Fibroblast of pulmonary artery (primary cell): ENCODE results near the gene SDHAF3.

Experiments
- DNase-seq: peaks from one replicate; pipeline ENCODE4 v3.0.0-alpha.2; 2010; ENCODE audit warnings: low read depth
- H3K4me3 ChIP-seq: replicated peaks from 2 replicates; pipeline ENCODE4 v1.5.1; 2011; ENCODE audit warnings: low read depth, mild to moderate bottlenecking, control low read depth, low read length, moderate library complexity
- TF ChIP-seq, protein P1 (sequence below): IDR thresholded peaks from 2 replicates; pipeline ENCODE4 v1.5.1; 2011; ENCODE audit warnings: mild to moderate bottlenecking, control low read depth, low read length, inconsistent platforms; ENCODE audit errors: missing control alignments

SDHAF3 gene

DNA sequence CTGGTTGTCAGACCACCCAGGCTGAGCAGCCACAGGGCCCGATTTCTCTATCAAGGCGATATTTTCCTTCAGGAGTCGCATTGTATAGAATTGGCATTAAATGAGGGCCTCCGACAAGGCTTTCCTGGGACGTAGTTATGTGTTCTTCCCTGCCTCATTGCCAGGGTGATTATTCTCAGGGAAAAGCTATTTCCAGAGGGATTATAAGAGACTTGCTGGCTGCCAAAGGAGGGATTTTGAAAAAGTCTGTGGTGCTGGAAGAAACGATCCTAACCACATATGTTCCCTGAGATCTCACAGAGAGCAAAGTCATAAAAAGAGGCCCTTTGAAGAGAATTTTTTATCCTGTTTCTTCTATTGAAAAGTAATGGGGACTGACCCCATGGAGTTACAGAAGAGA is 27.7 kb upstream of the SDHAF3 start:
- TF ChIP-seq, protein P1, sequence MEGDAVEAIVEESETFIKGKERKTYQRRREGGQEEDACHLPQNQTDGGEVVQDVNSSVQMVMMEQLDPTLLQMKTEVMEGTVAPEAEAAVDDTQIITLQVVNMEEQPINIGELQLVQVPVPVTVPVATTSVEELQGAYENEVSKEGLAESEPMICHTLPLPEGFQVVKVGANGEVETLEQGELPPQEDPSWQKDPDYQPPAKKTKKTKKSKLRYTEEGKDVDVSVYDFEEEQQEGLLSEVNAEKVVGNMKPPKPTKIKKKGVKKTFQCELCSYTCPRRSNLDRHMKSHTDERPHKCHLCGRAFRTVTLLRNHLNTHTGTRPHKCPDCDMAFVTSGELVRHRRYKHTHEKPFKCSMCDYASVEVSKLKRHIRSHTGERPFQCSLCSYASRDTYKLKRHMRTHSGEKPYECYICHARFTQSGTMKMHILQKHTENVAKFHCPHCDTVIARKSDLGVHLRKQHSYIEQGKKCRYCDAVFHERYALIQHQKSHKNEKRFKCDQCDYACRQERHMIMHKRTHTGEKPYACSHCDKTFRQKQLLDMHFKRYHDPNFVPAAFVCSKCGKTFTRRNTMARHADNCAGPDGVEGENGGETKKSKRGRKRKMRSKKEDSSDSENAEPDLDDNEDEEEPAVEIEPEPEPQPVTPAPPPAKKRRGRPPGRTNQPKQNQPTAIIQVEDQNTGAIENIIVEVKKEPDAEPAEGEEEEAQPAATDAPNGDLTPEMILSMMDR = no peak
- no peak overlapping the region for H3K4me3 ChIP-seq
- no peak for DNase-seq

DNA sequence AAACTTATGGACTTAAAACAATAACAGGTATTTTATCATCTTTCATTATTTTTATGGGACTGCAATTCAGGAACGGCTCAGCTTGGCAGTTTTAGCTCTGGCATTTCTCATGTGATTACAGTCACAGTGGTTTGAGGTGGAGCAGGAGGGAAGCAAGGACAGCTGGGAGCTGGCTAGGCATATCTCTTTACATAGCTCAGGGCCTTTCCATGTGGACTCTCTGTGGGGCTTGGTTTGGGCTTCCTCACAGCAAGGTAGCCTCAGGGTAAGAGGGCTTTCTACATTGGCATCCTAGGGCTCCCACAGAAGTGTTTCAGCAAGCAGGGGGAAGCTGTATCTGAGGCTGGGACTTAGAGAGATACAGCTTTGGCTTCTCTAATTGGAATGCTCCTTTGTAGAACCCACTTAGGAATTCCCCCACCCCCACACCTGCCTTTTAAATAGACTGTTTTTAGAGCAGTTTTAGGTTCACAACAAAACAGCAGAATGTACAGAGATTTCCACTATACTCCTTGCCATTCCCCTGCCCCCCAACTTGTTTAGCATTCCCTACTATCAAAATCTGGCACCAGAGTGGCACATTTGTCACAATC is 26.6 kb upstream of the SDHAF3 start:
- no peak overlapping the region for H3K4me3 ChIP-seq
- TF ChIP-seq, protein P1 = no peak
- no peak for DNase-seq

DNA sequence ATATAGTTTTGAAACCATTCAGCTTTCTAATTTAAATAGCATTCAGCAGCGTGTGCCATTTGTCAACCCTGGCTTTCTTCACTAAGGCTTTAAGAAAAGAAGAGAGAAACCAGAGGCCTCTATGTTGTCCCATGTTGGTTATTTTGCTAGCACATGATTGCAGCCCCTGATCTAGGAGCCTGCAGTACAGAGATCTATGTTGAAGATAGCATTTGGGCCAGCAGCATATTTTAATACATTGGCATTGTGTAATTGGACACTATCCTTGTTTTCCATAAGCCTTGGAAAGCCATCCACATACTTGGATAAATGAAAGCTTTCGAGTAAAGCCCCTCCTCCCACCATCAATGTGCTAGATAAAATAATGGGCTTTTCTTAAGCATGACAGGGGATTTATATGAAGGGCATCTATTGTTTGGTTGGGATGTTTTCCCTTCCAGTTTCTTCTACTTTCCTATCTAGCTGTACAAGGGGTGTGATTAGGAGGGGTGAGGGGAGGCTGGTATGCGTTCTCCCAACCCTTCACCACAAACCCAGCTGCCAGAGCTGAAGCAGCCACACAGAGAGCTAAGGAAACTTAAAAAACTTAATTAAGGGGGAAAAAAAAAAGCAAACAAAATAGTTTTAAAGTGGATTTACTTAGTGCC is 23.1 kb upstream of the SDHAF3 start:
- TF ChIP-seq, protein P1 = no peak
- no peak for DNase-seq
- no peak overlapping the region for H3K4me3 ChIP-seq

DNA sequence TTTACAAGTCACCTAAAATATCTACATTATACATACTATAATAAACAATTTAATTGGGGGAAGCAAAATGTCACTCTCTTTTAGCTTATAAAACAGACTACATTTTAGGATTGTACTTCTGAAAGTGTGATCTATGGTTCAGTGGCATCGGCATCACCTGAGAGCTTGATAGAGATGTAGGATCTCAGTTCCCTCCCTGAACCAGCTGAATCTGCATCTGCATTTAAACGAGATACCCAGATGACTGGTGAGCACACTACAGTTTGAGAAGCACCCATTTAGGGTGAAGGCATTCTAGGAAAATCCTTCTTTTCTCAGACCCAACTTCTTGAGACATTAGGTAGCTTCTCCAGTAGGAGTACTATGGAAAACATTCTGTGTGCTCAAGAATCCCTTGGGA is 21.5 kb upstream of the SDHAF3 start:
- no peak for DNase-seq
- TF ChIP-seq, protein P1 = no peak
- no peak overlapping the region for H3K4me3 ChIP-seq

DNA sequence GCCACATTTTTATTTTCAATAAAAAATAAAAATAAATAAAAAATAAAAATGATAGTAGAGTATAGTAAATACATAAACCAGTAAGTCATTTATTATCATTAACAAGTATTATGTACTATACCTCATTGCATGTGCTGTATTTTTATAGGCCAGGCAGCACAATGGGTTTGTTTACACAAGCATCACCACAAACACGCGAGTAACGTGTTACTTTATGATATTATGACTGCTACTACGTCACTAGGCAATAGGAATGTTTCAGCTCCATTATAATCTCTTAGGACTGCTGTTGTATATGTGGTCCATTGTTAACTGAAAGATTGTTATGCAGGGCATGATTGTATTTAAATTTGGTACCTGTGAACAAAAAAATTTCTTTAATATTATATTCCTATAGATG is 20.8 kb upstream of the SDHAF3 start:
- TF ChIP-seq, protein P1 = no peak

DNA sequence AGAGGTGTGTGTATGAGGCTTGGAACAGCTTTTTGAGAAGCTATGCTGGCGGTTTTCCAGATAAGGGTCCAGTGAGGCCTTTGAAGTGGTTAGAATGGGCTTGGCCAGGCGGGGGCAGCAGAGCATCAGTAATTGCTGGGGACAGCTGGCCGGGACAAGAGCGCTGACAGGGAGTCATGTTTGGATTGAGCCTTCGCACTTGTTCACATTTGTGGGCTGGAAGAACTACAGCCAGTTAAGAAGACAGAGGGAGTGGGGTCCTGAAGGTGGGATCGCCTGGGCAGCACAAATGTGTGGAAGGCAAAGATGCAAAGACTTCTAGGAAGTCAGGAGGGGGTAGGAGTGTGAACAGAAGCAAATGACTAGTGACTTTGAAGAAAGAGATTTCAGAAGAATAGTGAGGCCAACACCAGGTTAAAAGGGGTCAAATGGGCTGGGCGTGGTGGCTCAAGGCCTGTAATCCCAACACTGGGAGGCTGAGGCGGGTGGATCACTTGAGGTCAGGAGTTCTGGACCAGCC is 12.7 kb upstream of the SDHAF3 start:
- TF ChIP-seq, protein P1 = peak; percentile 77

More for the DNA sequence above, 20.8 kb upstream of the SDHAF3 start:
- H3K4me3 ChIP-seq = no peak overlapping the region
- no peak for DNase-seq

More for the DNA sequence above, 12.7 kb upstream of the SDHAF3 start:
- peak; percentile 80 for DNase-seq
- no peak overlapping the region for H3K4me3 ChIP-seq
